ENCODE results near the gene GPATCH11. TPM values are rescaled to one million over a fixed set of nuclear protein-coding genes. Genes with fewer than 3 reads are reported as not detected.
A peak's percentile ranks its signal among the peaks of the same experiment; 100 is the strongest.

Gene GPATCH11
- total and polyA plus RNA-seq, 4 donors = 1.4 to 7.3 (median 3.4) TPM

- H3K27me3 ChIP-seq (ENCODE audit: control insufficient read depth in 4 of 4, insufficient read depth in 4 of 4, low read length in 3 of 4) = no peaks in the 10 kb centered on the region
- H3K4me1 ChIP-seq (ENCODE audit: control insufficient read depth in 4 of 4, insufficient read depth in 4 of 4, low read length in 3 of 4) = peaks cover 3 to 17% (median 8%) of the 10 kb centered on the region in 4 donors
- no peak for DNase-seq (ENCODE audit: low spot score)
- no peak overlapping the region for H3K27ac ChIP-seq (ENCODE audit: low read depth in 1 of 2, low read length in 2 of 2)
- H3K9me3 ChIP-seq (ENCODE audit: control insufficient read depth in 4 of 4, low read length in 3 of 4) = no peaks in the 10 kb centered on the region
- peaks cover 2 to 23% (median 13%) of the 10 kb centered on the region in 4 donors for H3K36me3 ChIP-seq (ENCODE audit: control insufficient read depth in 4 of 4, insufficient read depth in 3 of 4, low read depth in 1 of 4, low read length in 3 of 4)
- H3K9ac ChIP-seq (ENCODE audit: low read depth in 1 of 2, low read length in 2 of 2) = no peak overlapping the region
- H3K4me3 ChIP-seq (ENCODE audit: low read depth in 1 of 3, low read length in 3 of 3) = no peak overlapping the region
- 30% methylated on average over 7 of the region's 7 CpGs for WGBS
- TF ChIP-seq EGR1 (IDR thresholded peaks at IDR 0.05; ENCODE audit: low read depth in 2 of 2) (no peak), REST (IDR thresholded peaks at IDR 0.05) (no peak), RAD21 (IDR thresholded peaks at IDR 0.05) (peak in 1 of 2 donors; percentile 19), NR2F2 (IDR thresholded peaks at IDR 0.05) (no peak), FOXA2 (IDR thresholded peaks at IDR 0.05) (peak; percentile 72), GABPA (IDR thresholded peaks at IDR 0.05 in 1 of 2, conservative IDR thresholded peaks at IDR 0.05 in 1 of 2) (peak; percentile 13 to 34), FOXA1 (IDR thresholded peaks at IDR 0.05) (no peak), ZBTB33 (IDR thresholded peaks at IDR 0.05) (peak; percentile 21), JUND (IDR thresholded peaks at IDR 0.05) (peak in 1 of 2 donors; percentile 19), YY1 (IDR thresholded peaks at IDR 0.05) (no peak), HNF4G (IDR thresholded peaks at IDR 0.05) (no peak), RXRA (IDR thresholded peaks at IDR 0.05) (peak; percentile 38 to 54), CTCF (IDR thresholded peaks at IDR 0.05; ENCODE audit: low read depth, low read length, missing input control) (peak; percentile 2), TAF1 (conservative IDR thresholded peaks at IDR 0.05) (no peak), ATF3 (IDR thresholded peaks at IDR 0.05) (no peak), MAX (IDR thresholded peaks at IDR 0.05) (peak; percentile 27), SP1 (IDR thresholded peaks at IDR 0.05) (peak; percentile 71), HNF4A (conservative IDR thresholded peaks at IDR 0.05) (peak; percentile 42 to 52)
Measured at GRCh38 chr2:37148325-37148724, 64.0 kb downstream of the GPATCH11 start.

Other genes with a start within 250 kb of the GPATCH11 start
- gene STRN, start 118.0 kb upstream of the GPATCH11 start, total RNA-seq = 10 to 100 TPM in 1 of 2 donors, 1 to 10 TPM in 1; 7.6 to 11.9 TPM
- gene STRN, start 118.0 kb upstream of the GPATCH11 start, polyA plus RNA-seq = 1 to 10 TPM; 2.5 to 3.6 TPM
- 10 to 100 TPM; 16.3 to 24.3 TPM for gene HEATR5B, start 146 bp upstream of the GPATCH11 start, total RNA-seq
- 1 to 10 TPM; 4.1 to 6.9 TPM for gene HEATR5B, start 146 bp upstream of the GPATCH11 start, polyA plus RNA-seq
- 10 to 100 TPM; 14.9 to 20.0 TPM for gene EIF2AK2, start 72.5 kb downstream of the GPATCH11 start, total RNA-seq
- 10 to 100 TPM in 1 of 2 donors, 1 to 10 TPM in 1; 4.4 to 11.4 TPM for gene EIF2AK2, start 72.5 kb downstream of the GPATCH11 start, polyA plus RNA-seq
- gene SULT6B1, start 104.2 kb downstream of the GPATCH11 start, total RNA-seq = not detected
- not detected for gene SULT6B1, start 104.2 kb downstream of the GPATCH11 start, polyA plus RNA-seq
- 10 to 100 TPM; 10.2 to 16.8 TPM for gene CEBPZOS, start 112.0 kb downstream of the GPATCH11 start, total RNA-seq
- 10 to 100 TPM in 1 of 2 donors, 1 to 10 TPM in 1; 9.1 to 22.9 TPM for gene CEBPZOS, start 112.0 kb downstream of the GPATCH11 start, polyA plus RNA-seq
- gene CEBPZ, start 147.1 kb downstream of the GPATCH11 start, total RNA-seq = 10 to 100 TPM; 19.1 to 25.6 TPM
- gene CEBPZ, start 147.1 kb downstream of the GPATCH11 start, polyA plus RNA-seq = 10 to 100 TPM; 15.7 to 20.7 TPM
- 10 to 100 TPM in 1 of 2 donors, 1 to 10 TPM in 1; 9.9 to 13.6 TPM for gene NDUFAF7, start 147.1 kb downstream of the GPATCH11 start, total RNA-seq
- 10 to 100 TPM in 1 of 2 donors, 1 to 10 TPM in 1; 8.7 to 12.7 TPM for gene NDUFAF7, start 147.1 kb downstream of the GPATCH11 start, polyA plus RNA-seq
- gene PRKD3, start 240.3 kb downstream of the GPATCH11 start, total RNA-seq = 10 to 100 TPM in 1 of 2 donors, 1 to 10 TPM in 1; 10.0 to 19.7 TPM
- gene PRKD3, start 240.3 kb downstream of the GPATCH11 start, polyA plus RNA-seq = 1 to 10 TPM; 4.4 to 6.2 TPM